ENCODE data around the gene RBFOX2.
"Not testable (repeated sequence)": the region's sequence is repeated elsewhere in the genome, so short reads cannot be mapped to it uniquely, and the experiment has no call there.

RBFOX2 gene

GRCh38 chr22:35808377-35808776, 220.2 kb downstream of the RBFOX2 start:
- peaks cover 11% of the 10 kb centered on the region for H3K9me3 ChIP-seq (ENCODE audit: low read length)
- H3K9me2 ChIP-seq (ENCODE audit: low read depth, low read length), result no peaks in the 10 kb centered on the region
- H3K27ac ChIP-seq (ENCODE audit: low read depth, low read length, poor library complexity, severe bottlenecking), result no peak overlapping the region
- no peaks in the 10 kb centered on the region for H3K4me1 ChIP-seq (ENCODE audit: insufficient read depth, low read length, severe bottlenecking)
- no peaks in the 10 kb centered on the region for H4K20me1 ChIP-seq (ENCODE audit: insufficient read depth, low read length)
- peaks cover 32% of the 10 kb centered on the region for H3K79me2 ChIP-seq (ENCODE audit: insufficient read depth, low read length)
- H3K9ac ChIP-seq (ENCODE audit: low read length), result no peak overlapping the region
- TF ChIP-seq CTCF (IDR thresholded peaks at IDR 0.05; ENCODE audit: low read length), result no peak
- no peak for TF ChIP-seq EZH2 (IDR thresholded peaks at IDR 0.05; ENCODE audit: borderline replicate concordance, low read length)
- no peak overlapping the region for H2AFZ ChIP-seq (ENCODE audit: low read length)
- H3F3A ChIP-seq (ENCODE audit: insufficient read depth, low read length), result no peaks in the 10 kb centered on the region
- H3K4me3 ChIP-seq (ENCODE audit: low read depth, low read length, poor library complexity, severe bottlenecking), result no peak overlapping the region
- no peaks in the 10 kb centered on the region for H3K27me3 ChIP-seq (ENCODE audit: insufficient read depth, low read length)
- H3K36me3 ChIP-seq (ENCODE audit: insufficient read depth, low read length), result peaks cover 95% of the 10 kb centered on the region
- no peak overlapping the region for H3K4me2 ChIP-seq (ENCODE audit: low read length)

- Histone ChIP-seq H3K36me3 (ENCODE audit: insufficient read depth, low read length) (peaks cover 87% of the 10 kb centered on the region), H3K79me2 (ENCODE audit: insufficient read depth, low read length) (peaks cover 35% of the 10 kb centered on the region)
- H3K9ac ChIP-seq (ENCODE audit: low read length), result not testable (repeated sequence)
Measured at GRCh38 chr22:35806668-35807067, 222.0 kb downstream of the RBFOX2 start.

GRCh38 chr22:35805466-35805865, 223.2 kb downstream of the RBFOX2 start:
- no peaks in the 10 kb centered on the region for H4K20me1 ChIP-seq (ENCODE audit: insufficient read depth, low read length)
- peaks cover 4% of the 10 kb centered on the region for H3K4me1 ChIP-seq (ENCODE audit: insufficient read depth, low read length, severe bottlenecking)
- peaks cover 84% of the 10 kb centered on the region for H3K36me3 ChIP-seq (ENCODE audit: insufficient read depth, low read length)
- H3K4me2 ChIP-seq (ENCODE audit: low read length), result no peak overlapping the region
- no peak overlapping the region for H3K27ac ChIP-seq (ENCODE audit: low read depth, low read length, poor library complexity, severe bottlenecking)
- H2AFZ ChIP-seq (ENCODE audit: low read length), result no peak overlapping the region
- TF ChIP-seq EZH2 (IDR thresholded peaks at IDR 0.05; ENCODE audit: borderline replicate concordance, low read length), result no peak
- TF ChIP-seq CTCF (IDR thresholded peaks at IDR 0.05; ENCODE audit: low read length), result no peak
- H3K9ac ChIP-seq (ENCODE audit: low read length), result no peak overlapping the region
- no peaks in the 10 kb centered on the region for H3K9me3 ChIP-seq (ENCODE audit: low read length)
- no peaks in the 10 kb centered on the region for H3F3A ChIP-seq (ENCODE audit: insufficient read depth, low read length)
- H3K9me2 ChIP-seq (ENCODE audit: low read depth, low read length), result no peaks in the 10 kb centered on the region
- H3K27me3 ChIP-seq (ENCODE audit: insufficient read depth, low read length), result no peaks in the 10 kb centered on the region
- H3K79me2 ChIP-seq (ENCODE audit: insufficient read depth, low read length), result peaks cover 33% of the 10 kb centered on the region
- no peak overlapping the region for H3K4me3 ChIP-seq (ENCODE audit: low read depth, low read length, poor library complexity, severe bottlenecking)

More at GRCh38 chr22:35806668-35807067, 222.0 kb downstream of the RBFOX2 start:
- H3K27ac ChIP-seq (ENCODE audit: low read depth, low read length, poor library complexity, severe bottlenecking); H3K27me3 ChIP-seq (ENCODE audit: insufficient read depth, low read length); H3K4me3 ChIP-seq (ENCODE audit: low read depth, low read length, poor library complexity, severe bottlenecking); H3K9me3 ChIP-seq (ENCODE audit: low read length); H3K4me1 ChIP-seq (ENCODE audit: insufficient read depth, low read length, severe bottlenecking); H3K4me2 ChIP-seq (ENCODE audit: low read length); H4K20me1 ChIP-seq (ENCODE audit: insufficient read depth, low read length); H3F3A ChIP-seq (ENCODE audit: insufficient read depth, low read length); H3K9me2 ChIP-seq (ENCODE audit: low read depth, low read length); H2AFZ ChIP-seq (ENCODE audit: low read length): not testable (repeated sequence)

- H3K79me2 ChIP-seq (ENCODE audit: insufficient read depth, low read length), result peaks cover 39% of the 10 kb centered on the region
- H2AFZ ChIP-seq (ENCODE audit: low read length), result no peak overlapping the region
- peaks cover 82% of the 10 kb centered on the region for H3K36me3 ChIP-seq (ENCODE audit: insufficient read depth, low read length)
- H3K9ac ChIP-seq (ENCODE audit: low read length), result no peak overlapping the region
- H3K9me3 ChIP-seq (ENCODE audit: low read length), result no peaks in the 10 kb centered on the region
- H3K4me1 ChIP-seq (ENCODE audit: insufficient read depth, low read length, severe bottlenecking), result peaks cover 6% of the 10 kb centered on the region
- TF ChIP-seq CTCF (IDR thresholded peaks at IDR 0.05; ENCODE audit: low read length), result no peak
- no peak for TF ChIP-seq EZH2 (IDR thresholded peaks at IDR 0.05; ENCODE audit: borderline replicate concordance, low read length)
- H3K27ac ChIP-seq (ENCODE audit: low read depth, low read length, poor library complexity, severe bottlenecking), result no peak overlapping the region
- no peaks in the 10 kb centered on the region for H3K27me3 ChIP-seq (ENCODE audit: insufficient read depth, low read length)
- H3K9me2 ChIP-seq (ENCODE audit: low read depth, low read length), result no peaks in the 10 kb centered on the region
- no peaks in the 10 kb centered on the region for H3F3A ChIP-seq (ENCODE audit: insufficient read depth, low read length)
- no peaks in the 10 kb centered on the region for H4K20me1 ChIP-seq (ENCODE audit: insufficient read depth, low read length)
- H3K4me3 ChIP-seq (ENCODE audit: low read depth, low read length, poor library complexity, severe bottlenecking), result no peak overlapping the region
- H3K4me2 ChIP-seq (ENCODE audit: low read length), result no peak overlapping the region
Measured at GRCh38 chr22:35804421-35804820, 224.2 kb downstream of the RBFOX2 start.

Data from OCI-LY1 (cell line).